GM12878 (cell line): ENCODE data around the gene VAT1. TPM values are rescaled to one million over a fixed set of nuclear protein-coding genes. Genes with fewer than 3 reads are reported as not detected.

Experiments used
- polyA plus RNA-seq, 11 experiments: library from polyadenylated mRNA; depleted of rRNA in 4 of 11; unstranded in 6 of 11; stranded (reverse) in 5 of 11; fragments of >200 nt; fragmentation: Nextera tagmentation in 4 of 11; fragmentation: Illumina TruSeq in 1 of 11; extraction: Ambion mirVana in 4 of 11; extraction: Trizol in 1 of 11; gene quantifications; 1 replicate in 1 of 11; 2 replicates in 10 of 11; pipeline versions ENCODE4 v1.2.1 to v1.2.3, GENCODE V29; 2011 to 2016; ENCODE audit warnings: inconsistent platforms in 2 of 11, missing spikeins in 2 of 11, low read depth in 1 of 11
- total RNA-seq, 4 experiments: library from RNA; depleted of rRNA in 3 of 4; stranded (reverse); fragments of >200 nt in 3 of 4; fragmentation: Illumina TruSeq in 1 of 4; extraction: Trizol in 1 of 4; gene quantifications; 2 replicates each; pipeline versions ENCODE4 v1.2.1 to v1.2.3, GENCODE V29; 2013 to 2021
- TF ChIP-seq, protein P1 (sequence below): fragments of 450-650 bp; IDR thresholded peaks from 2 replicates; pipeline ENCODE4 v1.6.1; 2016; ENCODE audit warnings: mild to moderate bottlenecking
- TF ChIP-seq, protein P2 (sequence below): IDR thresholded peaks from 2 replicates; pipeline ENCODE4 v1.6.1; 2012; ENCODE audit warnings: improper control_type of control experiment, low read depth, low read length; ENCODE audit not compliant: insufficient replicate concordance
- TF ChIP-seq, protein P3 (sequence below): IDR thresholded peaks from 2 replicates; pipeline ENCODE4 v1.6.1; 2012; ENCODE audit warnings: low read depth, low read length, improper control_type of control experiment

Gene VAT1
- total and polyA plus RNA-seq, 10 of the 15 experiments (the other 5 are each of a cell fraction or from before 2014, with no cell fraction given), result 5.0 to 19.8 (median 8.2) TPM

DNA sequence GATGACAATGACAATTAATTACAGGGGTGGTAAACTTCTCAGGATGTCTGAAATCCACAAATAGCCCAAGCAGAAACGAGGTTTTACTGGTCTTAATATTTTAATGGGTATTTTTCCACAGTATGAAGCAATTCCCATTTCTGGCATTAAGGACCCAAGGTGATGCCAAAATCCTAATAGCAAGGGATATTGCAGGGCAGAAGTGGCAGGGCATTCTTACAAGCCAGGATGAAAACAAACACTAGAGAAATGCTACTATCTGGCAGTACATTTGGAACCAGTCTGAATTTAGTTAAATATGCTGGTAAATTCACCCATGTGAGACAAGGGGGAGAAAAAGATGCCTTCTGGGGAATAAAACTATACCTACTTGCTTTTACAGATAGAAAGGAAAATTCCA is 48.1 kb upstream of the VAT1 start (continued):
- TF ChIP-seq, protein P1, sequence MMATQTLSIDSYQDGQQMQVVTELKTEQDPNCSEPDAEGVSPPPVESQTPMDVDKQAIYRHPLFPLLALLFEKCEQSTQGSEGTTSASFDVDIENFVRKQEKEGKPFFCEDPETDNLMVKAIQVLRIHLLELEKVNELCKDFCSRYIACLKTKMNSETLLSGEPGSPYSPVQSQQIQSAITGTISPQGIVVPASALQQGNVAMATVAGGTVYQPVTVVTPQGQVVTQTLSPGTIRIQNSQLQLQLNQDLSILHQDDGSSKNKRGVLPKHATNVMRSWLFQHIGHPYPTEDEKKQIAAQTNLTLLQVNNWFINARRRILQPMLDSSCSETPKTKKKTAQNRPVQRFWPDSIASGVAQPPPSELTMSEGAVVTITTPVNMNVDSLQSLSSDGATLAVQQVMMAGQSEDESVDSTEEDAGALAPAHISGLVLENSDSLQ, result no peak
- TF ChIP-seq, protein P2, sequence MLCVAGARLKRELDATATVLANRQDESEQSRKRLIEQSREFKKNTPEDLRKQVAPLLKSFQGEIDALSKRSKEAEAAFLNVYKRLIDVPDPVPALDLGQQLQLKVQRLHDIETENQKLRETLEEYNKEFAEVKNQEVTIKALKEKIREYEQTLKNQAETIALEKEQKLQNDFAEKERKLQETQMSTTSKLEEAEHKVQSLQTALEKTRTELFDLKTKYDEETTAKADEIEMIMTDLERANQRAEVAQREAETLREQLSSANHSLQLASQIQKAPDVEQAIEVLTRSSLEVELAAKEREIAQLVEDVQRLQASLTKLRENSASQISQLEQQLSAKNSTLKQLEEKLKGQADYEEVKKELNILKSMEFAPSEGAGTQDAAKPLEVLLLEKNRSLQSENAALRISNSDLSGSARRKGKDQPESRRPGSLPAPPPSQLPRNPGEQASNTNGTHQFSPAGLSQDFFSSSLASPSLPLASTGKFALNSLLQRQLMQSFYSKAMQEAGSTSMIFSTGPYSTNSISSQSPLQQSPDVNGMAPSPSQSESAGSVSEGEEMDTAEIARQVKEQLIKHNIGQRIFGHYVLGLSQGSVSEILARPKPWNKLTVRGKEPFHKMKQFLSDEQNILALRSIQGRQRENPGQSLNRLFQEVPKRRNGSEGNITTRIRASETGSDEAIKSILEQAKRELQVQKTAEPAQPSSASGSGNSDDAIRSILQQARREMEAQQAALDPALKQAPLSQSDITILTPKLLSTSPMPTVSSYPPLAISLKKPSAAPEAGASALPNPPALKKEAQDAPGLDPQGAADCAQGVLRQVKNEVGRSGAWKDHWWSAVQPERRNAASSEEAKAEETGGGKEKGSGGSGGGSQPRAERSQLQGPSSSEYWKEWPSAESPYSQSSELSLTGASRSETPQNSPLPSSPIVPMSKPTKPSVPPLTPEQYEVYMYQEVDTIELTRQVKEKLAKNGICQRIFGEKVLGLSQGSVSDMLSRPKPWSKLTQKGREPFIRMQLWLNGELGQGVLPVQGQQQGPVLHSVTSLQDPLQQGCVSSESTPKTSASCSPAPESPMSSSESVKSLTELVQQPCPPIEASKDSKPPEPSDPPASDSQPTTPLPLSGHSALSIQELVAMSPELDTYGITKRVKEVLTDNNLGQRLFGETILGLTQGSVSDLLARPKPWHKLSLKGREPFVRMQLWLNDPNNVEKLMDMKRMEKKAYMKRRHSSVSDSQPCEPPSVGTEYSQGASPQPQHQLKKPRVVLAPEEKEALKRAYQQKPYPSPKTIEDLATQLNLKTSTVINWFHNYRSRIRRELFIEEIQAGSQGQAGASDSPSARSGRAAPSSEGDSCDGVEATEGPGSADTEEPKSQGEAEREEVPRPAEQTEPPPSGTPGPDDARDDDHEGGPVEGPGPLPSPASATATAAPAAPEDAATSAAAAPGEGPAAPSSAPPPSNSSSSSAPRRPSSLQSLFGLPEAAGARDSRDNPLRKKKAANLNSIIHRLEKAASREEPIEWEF, result no peak
- TF ChIP-seq, protein P3, sequence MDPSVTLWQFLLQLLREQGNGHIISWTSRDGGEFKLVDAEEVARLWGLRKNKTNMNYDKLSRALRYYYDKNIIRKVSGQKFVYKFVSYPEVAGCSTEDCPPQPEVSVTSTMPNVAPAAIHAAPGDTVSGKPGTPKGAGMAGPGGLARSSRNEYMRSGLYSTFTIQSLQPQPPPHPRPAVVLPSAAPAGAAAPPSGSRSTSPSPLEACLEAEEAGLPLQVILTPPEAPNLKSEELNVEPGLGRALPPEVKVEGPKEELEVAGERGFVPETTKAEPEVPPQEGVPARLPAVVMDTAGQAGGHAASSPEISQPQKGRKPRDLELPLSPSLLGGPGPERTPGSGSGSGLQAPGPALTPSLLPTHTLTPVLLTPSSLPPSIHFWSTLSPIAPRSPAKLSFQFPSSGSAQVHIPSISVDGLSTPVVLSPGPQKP, result no peak
